ENCODE measurements around the gene ZP3.
"Not testable (repeated sequence)": the region's sequence is repeated elsewhere in the genome, so short reads cannot be mapped to it uniquely, and the experiment has no call there.

The ZP3 gene

DNA sequence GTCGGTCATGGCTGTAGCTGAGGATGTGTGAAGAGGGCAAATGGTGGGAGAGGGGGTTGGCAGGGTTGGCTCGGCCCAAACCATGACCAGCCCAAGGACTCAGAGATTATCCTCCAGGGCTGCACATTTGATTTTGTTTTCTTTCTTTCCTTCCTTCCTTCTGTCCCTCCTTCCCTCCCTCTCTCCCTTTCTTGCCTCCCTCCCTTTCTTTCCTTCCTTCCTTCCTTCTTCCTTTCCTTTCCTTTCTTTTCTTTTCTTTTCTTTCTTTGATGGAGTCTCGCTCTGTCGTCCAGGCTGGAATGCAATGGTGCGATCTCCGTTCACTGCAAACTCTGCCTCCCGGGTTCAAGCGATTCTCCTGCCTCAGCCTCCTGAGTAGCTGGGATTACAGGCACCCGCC lies 19.0 kb upstream of the ZP3 start:
- no peak for DNase-seq (ENCODE audit: low read depth)

DNA sequence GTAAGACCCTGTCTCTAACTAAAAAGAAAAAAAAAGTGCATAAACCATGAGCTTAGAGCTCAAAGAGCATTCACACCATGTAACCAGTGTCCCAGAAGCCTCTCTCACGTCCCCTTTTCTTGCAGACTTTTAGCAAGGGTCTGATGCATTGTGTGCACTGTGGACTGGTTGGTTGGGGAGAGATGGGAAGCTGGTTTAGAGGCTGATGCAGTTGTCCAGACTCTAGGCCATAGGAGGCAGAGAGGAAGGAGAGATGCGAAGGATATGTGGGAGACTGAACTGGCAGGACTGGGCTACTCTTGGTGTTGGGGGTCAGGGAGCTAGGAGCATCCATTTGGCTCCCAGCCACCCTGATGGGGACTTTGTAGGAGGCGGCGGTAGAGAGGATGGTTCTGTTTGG lies 17.0 kb upstream of the ZP3 start:
- no peak for DNase-seq (ENCODE audit: low read depth)

DNA sequence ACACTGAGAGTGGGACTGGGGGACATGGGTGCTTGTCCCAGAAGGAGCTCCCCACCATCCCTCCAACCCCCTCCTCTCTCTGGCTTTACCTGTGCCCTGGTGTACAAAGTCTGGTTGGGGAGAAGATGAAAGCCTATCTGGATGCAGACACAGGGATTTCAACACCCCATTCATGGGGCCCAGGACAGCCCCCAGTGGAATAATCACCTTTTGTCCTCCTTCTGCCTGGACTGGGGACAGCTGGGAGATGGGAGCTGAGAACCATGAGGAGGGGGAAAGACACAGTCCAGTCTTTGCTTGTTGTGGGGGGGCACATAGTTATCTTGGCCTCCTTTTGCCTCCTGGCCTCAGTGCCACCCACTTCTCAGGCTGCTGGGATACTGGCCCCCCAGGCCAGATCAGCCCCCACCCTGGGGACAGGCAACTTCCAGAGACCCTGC lies 16.6 kb upstream of the ZP3 start:
- DNase-seq (ENCODE audit: low read depth), result no peak

DNA sequence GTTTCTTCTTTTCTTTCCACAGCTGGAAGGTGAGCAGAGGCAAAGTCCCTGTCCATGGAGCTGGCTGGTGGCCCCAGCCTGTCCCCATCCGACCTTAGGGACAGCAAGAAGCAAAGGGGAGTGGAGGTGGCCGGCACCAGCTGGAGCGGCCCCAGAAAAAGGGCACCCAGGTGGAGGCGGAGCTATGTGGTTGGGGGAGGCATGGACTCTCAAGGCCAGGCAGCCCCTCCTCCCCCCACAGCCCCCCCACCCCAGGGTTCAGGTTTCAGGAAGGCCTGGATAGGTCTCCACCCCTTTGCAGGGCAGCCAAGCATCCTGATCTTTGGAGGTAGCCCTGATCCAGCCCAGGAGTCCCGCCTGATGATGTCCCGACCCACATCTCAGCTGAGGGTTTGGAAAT lies 15.2 kb upstream of the ZP3 start, which contains the start of gene SSC4D:
TSS of gene SSC4D (minus strand) at position 161 of the 400 bp plus-strand sequence. CDS start 5,258 bp downstream, outside the sequence.
- no peak for DNase-seq (ENCODE audit: low read depth)

DNA sequence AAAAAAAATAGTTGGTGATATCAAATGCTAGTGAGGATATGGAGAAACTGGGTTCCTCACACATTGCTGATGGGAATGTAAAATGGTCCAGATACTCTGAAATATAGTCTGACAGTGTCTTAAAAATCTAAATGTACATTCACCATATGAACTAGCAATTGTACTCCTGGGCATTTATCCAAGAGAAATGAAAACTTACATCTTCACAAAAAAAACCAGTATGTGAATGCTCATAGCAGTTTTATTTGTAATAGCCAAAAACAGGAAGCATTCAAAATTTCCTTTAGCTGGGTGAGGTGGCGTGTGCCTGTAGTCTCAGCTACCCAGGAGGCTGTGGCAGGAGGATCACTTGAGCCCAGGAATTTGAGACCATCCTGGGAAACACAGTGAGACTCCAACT lies 13.1 kb upstream of the ZP3 start:
- DNase-seq (ENCODE audit: low read depth), result no peak

DNA sequence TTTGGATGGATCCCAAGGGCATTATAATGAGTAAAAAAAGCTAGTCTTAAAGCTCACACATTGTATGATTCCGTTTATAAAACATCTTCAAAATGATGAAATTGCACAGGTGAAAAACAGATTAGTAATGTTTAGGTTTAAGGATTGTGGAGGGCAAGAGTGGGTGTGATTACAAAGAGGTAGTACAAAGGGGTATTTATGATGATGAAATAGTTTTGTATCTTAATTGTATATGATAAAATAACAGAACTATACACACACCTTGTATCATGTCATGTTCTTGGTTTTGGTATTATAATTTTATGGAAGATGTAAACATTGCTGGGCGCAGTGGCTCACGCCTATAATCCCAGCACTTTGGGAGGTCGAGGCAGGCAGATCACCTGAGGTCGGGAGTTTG lies 12.5 kb upstream of the ZP3 start:
- no peak for DNase-seq (ENCODE audit: low read depth)

DNA sequence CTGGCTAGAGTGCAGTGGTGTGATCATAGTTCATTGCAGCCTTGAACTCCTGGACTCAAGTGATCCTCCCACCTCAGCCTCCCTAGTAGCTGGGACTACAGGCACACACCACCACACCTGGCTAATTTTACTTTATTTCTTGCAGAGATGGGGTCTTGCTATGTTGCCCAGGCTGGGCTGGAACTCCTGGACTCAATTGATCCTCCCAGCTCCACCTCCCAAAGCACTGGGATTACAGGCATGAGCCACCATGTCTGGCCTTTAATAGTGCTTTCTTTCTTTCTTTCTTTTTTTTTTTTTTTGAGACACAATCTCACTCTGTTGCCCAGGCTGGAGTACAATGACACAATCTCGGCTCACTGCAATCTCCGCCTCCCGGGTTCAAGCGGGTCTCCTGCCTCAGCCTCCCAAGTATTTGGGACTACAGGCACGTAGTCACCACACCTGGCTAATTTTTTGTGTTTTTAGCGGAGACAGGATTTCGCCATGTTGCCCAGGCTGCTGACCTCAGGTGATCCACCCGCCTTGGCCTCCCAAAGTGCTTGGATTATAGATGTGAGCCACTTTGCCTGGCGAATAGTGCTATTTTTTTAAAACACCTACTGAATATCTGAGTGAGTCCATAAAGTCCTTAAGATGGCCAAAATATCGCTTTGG lies 7.0 kb upstream of the ZP3 start:
- DNase-seq (ENCODE audit: low read depth), result not testable (repeated sequence)

DNA sequence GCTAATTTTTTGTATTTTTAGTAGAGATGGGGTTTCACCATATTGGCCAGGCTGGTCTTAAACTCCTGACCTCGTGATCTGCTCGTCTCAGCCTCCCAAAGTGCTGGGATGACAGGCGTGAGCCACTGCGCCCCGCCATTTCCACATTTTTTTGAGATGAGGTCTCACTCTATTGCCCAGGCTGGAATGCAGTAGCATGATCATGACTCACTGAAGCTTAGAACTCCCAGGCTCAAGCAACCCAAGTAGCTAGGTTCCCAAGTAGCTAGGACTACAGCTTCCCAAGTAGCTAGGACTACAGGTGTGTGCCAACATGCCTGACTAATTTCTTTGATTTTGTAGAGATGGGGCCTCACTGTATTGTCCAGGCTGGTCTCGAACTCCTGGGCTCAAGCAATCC lies 3.7 kb upstream of the ZP3 start:
- peak; percentile 92 for DNase-seq (ENCODE audit: low read depth)

DNA sequence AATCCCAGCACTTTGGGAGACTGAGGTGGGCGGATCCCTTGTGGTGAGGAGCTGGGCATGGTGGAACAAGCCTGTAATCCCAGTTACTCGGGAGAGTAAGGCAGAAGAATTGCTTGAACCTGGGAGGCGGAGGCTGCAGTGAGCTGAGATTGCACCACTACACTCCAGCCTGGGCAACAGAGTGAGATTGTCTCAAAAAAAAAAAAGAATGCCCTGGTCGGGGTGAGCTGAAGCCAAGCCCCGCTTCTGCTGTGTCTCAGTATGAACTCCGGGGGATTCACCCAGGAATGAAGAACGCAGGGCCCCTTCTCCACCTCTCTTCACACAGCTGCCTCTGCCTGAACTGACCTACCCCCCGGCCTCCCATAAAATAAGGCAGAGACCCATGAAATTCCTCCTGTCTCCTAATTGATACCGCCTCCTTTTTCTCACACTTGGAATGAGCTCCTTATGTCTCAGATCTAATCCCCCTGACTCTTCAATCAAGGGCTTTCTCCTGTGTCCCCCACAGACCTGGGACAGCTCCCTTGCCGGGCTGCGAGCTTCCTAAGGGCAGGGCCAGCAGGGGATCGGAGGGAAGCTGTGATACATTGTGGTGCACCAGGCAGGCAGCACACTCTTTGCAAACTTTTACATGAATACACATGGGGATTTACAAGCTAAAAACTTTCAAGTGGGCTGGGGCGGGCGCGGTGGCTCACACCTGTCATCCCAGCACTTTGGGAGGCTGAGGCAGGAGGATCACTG lies 911 bp upstream of the ZP3 start:
- DNase-seq (ENCODE audit: low read depth), result no peak

DNA sequence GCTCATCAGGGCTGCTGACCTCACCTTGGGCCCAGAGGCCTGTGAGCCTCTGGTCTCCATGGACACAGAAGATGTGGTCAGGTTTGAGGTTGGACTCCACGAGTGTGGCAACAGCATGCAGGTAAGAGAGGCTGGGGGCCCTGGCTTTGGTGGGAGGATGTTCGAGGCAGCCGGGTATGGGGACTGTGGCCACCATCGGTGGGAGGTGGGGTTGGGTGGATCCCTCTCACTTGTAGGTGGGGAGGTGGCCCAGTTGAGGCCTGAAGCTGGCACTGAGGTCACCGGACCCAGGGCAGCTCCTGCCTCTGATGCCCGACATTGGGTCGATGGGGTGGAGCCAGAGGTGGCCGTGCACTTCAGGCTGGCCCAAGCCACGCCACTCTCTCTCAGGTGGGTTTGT lies 406 bp downstream of the ZP3 start:
- DNase-seq (ENCODE audit: low read depth), result no peak

DNA sequence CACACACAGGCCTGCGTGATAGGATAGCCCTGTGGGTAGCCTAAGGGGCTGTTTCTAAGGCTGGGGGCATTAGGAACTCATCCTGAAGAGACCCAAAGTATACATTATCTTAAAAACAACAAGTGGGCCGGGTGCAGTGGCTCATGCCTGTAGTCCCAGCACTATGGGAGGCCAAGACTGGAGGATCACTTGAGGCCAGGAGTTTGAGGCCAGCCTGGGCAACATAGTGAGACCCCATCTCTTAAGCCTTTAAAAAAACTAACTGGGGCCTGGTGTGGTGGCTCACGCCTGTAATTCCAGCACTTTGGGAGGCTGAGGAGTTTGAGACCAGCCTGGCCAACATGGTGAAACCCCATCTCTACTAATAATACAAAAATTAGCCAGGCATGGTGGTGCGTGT lies 808 bp downstream of the ZP3 start:
- not testable (repeated sequence) for DNase-seq (ENCODE audit: low read depth)

DNA sequence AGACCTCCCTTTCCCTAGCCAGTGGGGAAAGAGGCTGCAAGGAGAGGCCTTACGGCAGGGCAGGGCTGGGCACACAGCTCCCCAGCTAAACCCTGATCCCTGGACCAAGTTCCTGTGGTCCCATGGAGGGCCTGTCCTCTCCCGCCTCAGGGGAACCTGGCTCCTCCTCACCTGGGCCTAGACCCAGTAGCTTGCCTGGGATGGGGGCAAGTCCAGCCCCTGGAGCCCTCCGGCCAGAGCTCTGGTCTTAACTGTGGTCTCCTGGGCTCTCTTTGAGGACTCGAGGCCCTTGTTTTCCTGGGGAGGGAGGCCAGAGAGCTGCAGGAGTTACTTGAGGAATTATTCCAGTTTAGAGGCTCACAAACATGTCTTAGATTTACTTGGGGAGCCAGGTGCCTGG lies 1.5 kb downstream of the ZP3 start:
- no peak for DNase-seq (ENCODE audit: low read depth)

DNA sequence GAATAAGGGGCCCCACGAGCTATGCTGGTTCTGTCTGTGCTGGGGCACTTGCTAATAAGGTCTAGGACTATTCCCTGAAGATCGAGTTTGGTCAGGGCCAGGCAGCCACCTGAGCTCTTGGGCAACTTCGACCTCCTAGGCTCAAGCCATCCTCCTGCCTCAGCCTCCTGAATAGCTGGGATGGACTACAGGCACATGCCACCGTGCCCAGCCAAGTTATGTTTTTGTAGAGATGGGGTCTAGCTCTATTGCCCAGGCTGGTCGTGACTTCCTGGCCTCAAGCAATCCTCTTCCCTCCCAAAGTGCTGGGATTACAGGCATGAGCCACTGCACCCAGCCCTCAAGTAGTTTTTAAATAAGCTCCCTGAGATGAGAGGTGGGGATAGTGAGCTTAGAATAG lies 2.9 kb downstream of the ZP3 start:
- DNase-seq (ENCODE audit: low read depth), result no peak

DNA sequence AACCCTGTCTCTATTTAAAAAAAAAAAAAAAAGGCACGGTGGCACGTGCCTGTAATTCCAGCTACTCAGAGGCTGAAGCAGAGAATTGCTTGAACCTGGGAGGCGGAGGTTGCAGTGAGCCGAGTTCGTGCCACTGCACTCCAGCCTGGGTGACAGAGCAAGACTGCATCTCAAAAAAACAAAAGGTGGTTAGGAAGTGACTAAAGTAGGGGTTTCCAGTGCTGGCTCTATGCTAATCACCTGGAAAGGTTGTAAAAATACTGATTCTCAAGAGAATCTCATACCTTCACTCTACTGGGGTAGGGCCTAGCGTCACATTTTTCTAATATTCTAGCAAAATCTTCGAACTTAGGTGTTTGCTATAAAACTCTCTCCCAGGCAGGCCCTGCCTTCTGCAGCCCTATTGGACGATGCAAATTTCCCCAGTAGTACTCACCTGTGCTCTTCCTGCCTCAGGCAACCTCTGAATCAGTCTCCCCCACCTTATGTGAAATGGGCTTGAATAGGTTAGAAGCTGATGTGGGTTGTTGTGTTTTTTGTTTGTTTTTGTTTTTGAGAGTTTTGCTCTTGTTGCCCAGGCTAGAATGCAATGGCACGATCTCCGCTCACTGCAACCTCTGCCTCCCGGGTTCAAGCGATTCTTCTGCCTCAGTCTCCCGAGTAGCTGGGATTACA lies 3.5 kb downstream of the ZP3 start:
- no peak for DNase-seq (ENCODE audit: low read depth)

DNA sequence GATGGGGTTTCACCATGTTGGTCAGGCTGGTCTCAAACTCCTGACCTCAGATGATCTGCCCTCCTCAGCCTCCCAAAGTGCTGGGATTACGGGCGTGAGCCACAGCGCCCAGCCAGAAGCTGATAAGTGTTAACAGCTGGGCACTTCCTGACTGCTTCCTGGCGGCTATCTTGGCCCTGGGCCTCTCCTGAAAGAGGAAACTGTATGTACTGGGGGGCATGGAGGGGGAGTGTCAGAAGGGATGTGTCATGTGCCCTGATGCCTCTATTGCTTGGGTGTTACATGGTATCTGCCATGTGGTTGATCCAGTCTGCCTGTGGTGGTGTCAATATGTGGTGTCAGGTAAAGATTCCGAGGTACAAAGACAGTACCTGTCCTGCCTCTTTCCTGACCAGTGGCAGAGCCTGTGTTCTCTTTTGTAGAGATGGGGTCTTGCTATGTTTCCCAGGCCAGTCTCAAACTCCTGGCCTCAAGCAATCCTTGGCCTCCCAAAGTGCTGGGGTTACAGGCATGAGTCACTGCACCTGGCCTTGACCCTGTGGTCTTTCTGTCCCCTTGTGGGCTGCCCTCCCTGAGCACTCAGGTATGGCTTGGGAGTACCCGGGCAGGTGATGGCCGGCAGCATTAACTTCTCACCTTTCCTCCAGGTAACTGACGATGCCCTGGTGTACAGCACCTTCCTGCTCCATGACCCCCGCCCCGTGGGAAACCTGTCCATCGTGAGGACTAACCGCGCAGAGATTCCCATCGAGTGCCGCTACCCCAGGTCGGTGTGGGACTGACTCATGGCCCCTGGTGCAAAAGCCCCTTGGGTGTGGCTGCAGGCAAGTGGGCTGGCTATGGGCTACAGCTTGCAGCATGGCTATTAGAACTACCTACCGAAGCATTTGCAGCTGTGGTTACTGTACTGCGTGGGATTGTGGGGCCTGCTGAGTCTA lies 4.4 kb downstream of the ZP3 start:
- DNase-seq (ENCODE audit: low read depth), result no peak

DNA sequence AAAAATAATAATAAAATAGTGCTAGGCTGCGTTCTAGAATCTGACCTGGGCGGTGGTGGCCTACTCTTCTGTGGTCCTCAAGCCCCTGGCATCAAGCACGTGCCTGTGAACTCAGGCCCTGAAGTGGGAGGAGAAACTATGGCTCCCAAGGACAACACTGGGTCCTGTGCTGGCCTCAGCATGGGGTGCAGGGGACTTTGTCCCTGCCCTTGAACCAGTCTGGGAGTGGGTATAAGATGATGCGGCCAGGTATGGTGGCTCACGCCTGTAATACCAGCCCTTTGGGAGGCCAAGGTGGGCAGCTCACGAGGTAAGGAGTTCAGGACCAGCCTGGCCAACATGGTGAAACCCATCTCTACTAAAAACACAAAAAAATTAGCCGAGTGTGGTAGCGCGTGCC lies 5.5 kb downstream of the ZP3 start:
- no peak for DNase-seq (ENCODE audit: low read depth)

DNA sequence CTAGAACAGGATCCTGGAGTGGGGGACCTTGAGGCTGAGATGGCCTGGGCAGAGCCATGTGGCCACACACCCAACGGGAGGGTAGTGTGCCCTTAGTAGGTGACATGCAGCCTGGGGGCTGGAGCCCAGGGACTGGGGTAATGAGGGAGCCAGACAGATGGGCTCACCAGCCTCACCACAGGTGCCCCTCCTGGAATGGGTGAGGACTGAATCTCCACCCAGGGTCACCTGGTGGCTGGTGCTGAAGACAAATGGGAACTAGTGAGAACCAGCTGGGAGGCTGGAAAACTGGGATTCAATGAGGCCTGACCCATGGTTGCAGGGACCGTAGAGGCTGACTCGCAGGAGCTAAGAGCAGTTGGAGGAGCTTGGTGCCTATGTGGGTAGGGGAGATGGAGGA lies 6.1 kb downstream of the ZP3 start:
- DNase-seq (ENCODE audit: low read depth), result no peak

DNA sequence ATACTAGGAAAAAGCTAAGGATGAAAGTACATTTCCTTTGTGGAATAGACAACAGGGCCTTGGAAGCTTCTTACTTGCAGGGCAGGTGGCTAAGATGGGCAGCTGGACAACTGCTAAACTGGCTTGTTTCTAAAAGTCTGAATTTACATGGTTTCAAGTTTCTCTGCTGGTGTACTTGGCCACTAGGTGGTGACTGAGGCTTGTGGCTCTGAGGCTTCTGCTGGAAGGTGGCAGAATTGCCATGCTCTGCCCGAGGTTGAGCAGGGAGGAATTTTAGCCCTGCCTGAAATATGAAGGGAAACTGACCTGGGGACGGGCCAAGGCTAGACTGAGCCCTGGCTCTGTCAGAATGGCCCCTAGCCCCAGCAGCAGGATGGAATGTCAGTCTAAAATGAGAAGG lies 13.1 kb downstream of the ZP3 start:
- peak; percentile 79 for DNase-seq (ENCODE audit: low read depth)

DNA sequence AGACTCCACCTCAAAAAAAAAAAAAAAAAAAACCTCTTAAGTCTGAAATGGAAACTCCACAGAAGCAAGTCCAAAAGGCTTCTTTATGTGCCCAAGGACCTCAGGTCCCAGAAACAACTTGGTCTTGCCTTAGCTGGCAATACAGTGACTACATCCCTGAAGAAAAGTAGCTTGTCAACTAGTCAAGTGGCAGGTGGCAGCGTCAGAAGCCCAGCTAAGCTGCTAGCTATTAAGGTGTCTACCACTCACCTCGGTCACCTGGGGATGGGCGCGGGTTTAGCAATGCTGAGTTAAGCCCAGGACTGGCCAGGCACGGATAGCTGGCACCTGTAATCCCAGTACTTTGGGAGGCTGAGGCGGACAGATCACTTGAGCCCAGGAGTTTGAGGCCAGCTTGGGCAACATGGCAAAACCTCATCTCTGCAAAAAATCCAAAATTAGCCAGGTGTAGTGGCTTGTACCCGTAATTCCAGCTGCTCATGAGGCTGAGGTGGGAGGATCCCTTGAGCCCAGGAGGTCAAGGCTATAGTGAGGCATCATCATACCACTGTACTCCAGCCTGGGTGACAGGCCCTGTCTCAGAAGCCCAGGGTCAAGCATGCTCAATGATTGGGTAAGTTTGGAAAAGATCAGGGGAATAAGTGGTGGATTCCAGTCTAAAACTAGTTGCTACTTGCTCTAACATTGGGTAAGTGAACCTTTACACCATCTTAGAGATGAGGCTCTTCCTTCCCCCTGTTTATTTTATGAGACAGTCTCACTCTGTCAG lies 14.6 kb downstream of the ZP3 start:
- DNase-seq (ENCODE audit: low read depth), result not testable (repeated sequence)

DNA sequence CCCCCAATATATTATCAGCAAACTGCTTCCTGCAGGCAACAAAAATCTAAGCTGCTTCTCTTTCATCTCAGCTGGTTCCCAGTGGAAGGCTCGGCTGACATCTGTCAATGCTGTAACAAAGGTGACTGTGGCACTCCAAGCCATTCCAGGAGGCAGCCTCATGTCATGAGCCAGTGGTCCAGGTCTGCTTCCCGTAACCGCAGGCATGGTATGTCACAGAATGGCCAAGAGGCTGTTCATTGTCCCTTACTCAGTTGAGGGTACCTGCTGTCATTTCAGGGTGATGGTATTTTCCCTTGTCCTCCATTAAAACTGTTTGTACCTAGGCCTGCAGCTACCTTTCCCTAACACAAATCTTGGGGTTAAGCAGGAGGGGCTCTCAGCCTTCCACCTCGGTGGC lies 15.7 kb downstream of the ZP3 start:
- DNase-seq (ENCODE audit: low read depth), result not testable (repeated sequence)

DNA sequence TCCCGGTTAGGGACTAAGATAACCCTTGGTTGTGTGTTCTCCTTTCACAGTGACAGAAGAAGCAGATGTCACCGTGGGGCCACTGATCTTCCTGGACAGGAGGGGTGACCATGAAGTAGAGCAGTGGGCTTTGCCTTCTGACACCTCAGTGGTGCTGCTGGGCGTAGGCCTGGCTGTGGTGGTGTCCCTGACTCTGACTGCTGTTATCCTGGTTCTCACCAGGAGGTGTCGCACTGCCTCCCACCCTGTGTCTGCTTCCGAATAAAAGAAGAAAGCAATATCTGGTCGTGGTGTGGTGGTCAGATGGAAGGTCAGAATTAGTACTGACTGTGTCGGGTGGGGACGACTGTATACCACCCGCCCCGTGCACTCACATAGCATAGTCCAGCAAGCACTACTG lies 17.0 kb downstream of the ZP3 start:
- not testable (repeated sequence) for DNase-seq (ENCODE audit: low read depth)

Measured in HS-27A (cell line).